ENCODE data around the gene LSMEM2. TPM values are rescaled to one million over a fixed set of nuclear protein-coding genes. Genes with fewer than 3 reads are reported as not detected.
"Not testable (repeated sequence)": the region's sequence is repeated elsewhere in the genome, so short reads cannot be mapped to it uniquely, and the experiment has no call there.

Gene LSMEM2
- polyA plus RNA-seq, 1 donor (not counting 4 experiments of a cell fraction or from before 2014, with no cell fraction given), result not detected

DNA sequence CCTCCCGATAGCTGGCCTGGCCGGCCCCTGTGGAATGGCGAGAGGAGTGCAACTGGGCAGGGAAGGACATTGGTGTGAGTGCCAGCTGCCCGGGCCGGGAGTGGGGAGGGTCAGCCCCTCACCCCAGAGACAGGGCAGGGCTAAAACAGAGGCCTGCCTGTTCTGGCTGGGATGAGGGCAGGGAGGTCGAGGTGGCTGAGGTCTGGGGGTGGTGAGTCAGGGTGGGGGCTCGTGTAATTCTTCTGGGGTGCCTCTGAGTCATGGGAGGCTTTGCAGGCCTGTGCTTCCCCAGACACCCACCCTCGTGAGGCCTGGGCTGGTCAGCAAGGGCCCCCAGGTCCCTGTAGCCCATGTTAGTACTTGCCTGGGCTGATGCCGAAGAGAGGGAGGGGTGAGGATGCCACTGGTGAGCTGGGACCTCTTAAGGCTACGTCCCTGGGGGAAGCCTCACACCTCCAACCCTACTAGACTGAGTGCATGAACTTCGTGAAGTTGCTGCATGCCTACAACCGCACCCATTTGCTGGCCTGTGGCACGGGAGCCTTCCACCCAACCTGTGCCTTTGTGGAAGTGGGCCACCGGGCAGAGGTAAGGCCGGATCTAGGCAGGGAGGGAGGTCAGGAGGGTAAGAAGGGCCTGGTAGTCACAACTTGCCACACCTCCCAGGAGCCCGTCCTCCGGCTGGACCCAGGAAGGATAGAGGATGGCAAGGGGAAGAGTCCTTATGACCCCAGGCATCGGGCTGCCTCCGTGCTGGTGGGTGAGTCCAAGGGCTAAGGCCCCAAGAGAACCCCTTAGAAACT, 8.3 kb upstream of the LSMEM2 start:
- Histone ChIP-seq H3K27me3 (ENCODE audit: control insufficient read depth, extremely low read depth, insufficient read depth, low read length) (peaks cover 26% of the 10 kb centered on the region), H3K9ac (ENCODE audit: control insufficient read depth, extremely low read depth, insufficient read depth, low read length) (no peak overlapping the region), H3K36me3 (ENCODE audit: control insufficient read depth in 2 of 2, extremely low read depth in 1 of 2, insufficient read depth in 2 of 2, low read length in 2 of 2) (no peaks in the 10 kb centered on the region), H3K4me1 (ENCODE audit: control insufficient read depth, extremely low read depth, insufficient read depth, low read length) (peaks cover 28% of the 10 kb centered on the region), H3K9me1 (ENCODE audit: control insufficient read depth, extremely low read depth, insufficient read depth, low read length) (no peaks in the 10 kb centered on the region), H3K79me2 (ENCODE audit: control insufficient read depth, insufficient read depth, low read length) (no peaks in the 10 kb centered on the region), H3K4me3 (ENCODE audit: control insufficient read depth in 2 of 3, extremely low read depth in 1 of 3, insufficient read depth in 2 of 3, low read depth in 1 of 3, low read length in 3 of 3) (no peak overlapping the region), H3K4me2 (ENCODE audit: control insufficient read depth, extremely low read depth, insufficient read depth, low read depth, low read length) (no peak overlapping the region), H3K9me3 (ENCODE audit: control insufficient read depth, low read depth, low read length) (no peaks in the 10 kb centered on the region), H2AFZ (ENCODE audit: control insufficient read depth, low read length) (no peak overlapping the region), H3K27ac (ENCODE audit: control insufficient read depth, insufficient read depth, low read length) (no peak overlapping the region), H4K20me1 (ENCODE audit: control insufficient read depth, extremely low read depth, insufficient read depth, low read length) (no peaks in the 10 kb centered on the region)
- no peak for DNase-seq (ENCODE audit: low read depth, low spot score)
- dilution Hi-C loops (cut with MboI; ENCODE audit: extremely low pct_ligation_motif_present, low sequenced_read_pairs), result no loop called here
- TF ChIP-seq EZH2 (IDR thresholded peaks at IDR 0.05; ENCODE audit: low read length), result no peak
- TF ChIP-seq, protein P1, sequence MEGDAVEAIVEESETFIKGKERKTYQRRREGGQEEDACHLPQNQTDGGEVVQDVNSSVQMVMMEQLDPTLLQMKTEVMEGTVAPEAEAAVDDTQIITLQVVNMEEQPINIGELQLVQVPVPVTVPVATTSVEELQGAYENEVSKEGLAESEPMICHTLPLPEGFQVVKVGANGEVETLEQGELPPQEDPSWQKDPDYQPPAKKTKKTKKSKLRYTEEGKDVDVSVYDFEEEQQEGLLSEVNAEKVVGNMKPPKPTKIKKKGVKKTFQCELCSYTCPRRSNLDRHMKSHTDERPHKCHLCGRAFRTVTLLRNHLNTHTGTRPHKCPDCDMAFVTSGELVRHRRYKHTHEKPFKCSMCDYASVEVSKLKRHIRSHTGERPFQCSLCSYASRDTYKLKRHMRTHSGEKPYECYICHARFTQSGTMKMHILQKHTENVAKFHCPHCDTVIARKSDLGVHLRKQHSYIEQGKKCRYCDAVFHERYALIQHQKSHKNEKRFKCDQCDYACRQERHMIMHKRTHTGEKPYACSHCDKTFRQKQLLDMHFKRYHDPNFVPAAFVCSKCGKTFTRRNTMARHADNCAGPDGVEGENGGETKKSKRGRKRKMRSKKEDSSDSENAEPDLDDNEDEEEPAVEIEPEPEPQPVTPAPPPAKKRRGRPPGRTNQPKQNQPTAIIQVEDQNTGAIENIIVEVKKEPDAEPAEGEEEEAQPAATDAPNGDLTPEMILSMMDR (optimal IDR thresholded peaks at IDR 0.05 in 1 of 3, IDR thresholded peaks at IDR 0.05 in 1 of 3, conservative IDR thresholded peaks at IDR 0.05 in 1 of 3; ENCODE audit: extremely low read depth in 1 of 3, insufficient read depth in 2 of 3, low read length in 3 of 3), result no peak
- FAIRE-seq, result no peak

DNA sequence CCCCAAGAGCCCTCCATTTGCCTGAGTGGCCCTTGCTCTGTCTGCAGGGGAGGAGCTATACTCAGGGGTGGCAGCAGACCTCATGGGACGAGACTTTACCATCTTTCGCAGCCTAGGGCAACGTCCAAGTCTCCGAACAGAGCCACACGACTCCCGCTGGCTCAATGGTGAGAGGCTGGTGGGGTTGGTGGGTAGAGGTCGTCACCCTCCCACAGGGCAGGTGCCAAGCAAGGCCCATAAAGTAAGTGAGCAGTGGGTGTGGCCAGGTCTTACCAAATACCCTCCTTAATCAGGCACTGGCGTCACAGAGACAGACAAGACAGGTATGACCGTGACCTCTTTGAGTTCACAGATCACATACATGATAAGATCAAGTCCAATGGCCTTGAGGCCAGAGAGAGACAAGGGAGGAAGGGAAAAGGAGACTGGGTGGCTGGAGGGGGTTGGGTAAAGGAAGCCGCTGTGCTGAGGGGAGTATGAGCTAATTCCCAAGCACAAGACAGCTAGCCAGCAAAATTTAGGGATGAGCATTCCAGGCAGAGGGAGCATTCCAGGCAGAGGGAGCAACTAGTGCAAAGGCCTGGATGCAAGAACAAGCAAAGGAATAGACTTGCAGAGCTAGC, 7.5 kb upstream of the LSMEM2 start:
- Histone ChIP-seq H3K79me2 (ENCODE audit: control insufficient read depth, insufficient read depth, low read length) (no peaks in the 10 kb centered on the region), H3K27me3 (ENCODE audit: control insufficient read depth, extremely low read depth, insufficient read depth, low read length) (peaks cover 34% of the 10 kb centered on the region), H4K20me1 (ENCODE audit: control insufficient read depth, extremely low read depth, insufficient read depth, low read length) (no peaks in the 10 kb centered on the region), H3K4me1 (ENCODE audit: control insufficient read depth, extremely low read depth, insufficient read depth, low read length) (peaks cover 28% of the 10 kb centered on the region), H3K9me1 (ENCODE audit: control insufficient read depth, extremely low read depth, insufficient read depth, low read length) (no peaks in the 10 kb centered on the region), H3K9ac (ENCODE audit: control insufficient read depth, extremely low read depth, insufficient read depth, low read length) (no peak overlapping the region), H3K4me3 (ENCODE audit: control insufficient read depth in 2 of 3, extremely low read depth in 1 of 3, insufficient read depth in 2 of 3, low read depth in 1 of 3, low read length in 3 of 3) (no peak overlapping the region), H3K27ac (ENCODE audit: control insufficient read depth, insufficient read depth, low read length) (no peak overlapping the region), H2AFZ (ENCODE audit: control insufficient read depth, low read length) (no peak overlapping the region), H3K9me3 (ENCODE audit: control insufficient read depth, low read depth, low read length) (no peaks in the 10 kb centered on the region), H3K4me2 (ENCODE audit: control insufficient read depth, extremely low read depth, insufficient read depth, low read depth, low read length) (no peak overlapping the region), H3K36me3 (ENCODE audit: control insufficient read depth in 2 of 2, extremely low read depth in 1 of 2, insufficient read depth in 2 of 2, low read length in 2 of 2) (no peaks in the 10 kb centered on the region)
- dilution Hi-C loops (cut with MboI; ENCODE audit: extremely low pct_ligation_motif_present, low sequenced_read_pairs), result no loop called here
- TF ChIP-seq, protein P1 (optimal IDR thresholded peaks at IDR 0.05 in 1 of 3, IDR thresholded peaks at IDR 0.05 in 1 of 3, conservative IDR thresholded peaks at IDR 0.05 in 1 of 3; ENCODE audit: extremely low read depth in 1 of 3, insufficient read depth in 2 of 3, low read length in 3 of 3), result no peak
- no peak for TF ChIP-seq EZH2 (IDR thresholded peaks at IDR 0.05; ENCODE audit: low read length)
- DNase-seq (ENCODE audit: low read depth, low spot score) (no peak), FAIRE-seq (no peak)

DNA sequence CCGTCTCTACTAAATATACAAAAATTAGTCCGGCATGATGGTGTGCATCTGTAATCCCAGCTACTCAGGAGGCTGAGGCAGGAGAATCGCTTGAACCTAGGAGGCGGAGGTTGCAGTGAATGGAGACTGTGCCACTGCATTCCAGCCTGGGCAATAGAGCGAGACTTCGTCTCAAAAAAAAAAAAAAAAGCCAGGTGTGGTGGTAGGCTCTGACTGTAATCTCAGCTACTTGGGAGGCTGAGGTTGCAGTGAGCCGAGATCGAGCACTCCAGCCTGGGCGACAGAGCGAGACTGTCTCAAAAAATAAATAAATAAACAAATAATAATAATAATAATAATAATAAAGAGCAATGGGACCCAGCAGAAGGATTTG, 6.4 kb upstream of the LSMEM2 start:
- H3K4me3 ChIP-seq (ENCODE audit: control insufficient read depth in 2 of 3, extremely low read depth in 1 of 3, insufficient read depth in 2 of 3, low read depth in 1 of 3, low read length in 3 of 3); H3K36me3 ChIP-seq (ENCODE audit: control insufficient read depth in 2 of 2, extremely low read depth in 1 of 2, insufficient read depth in 2 of 2, low read length in 2 of 2); dilution Hi-C loops (cut with MboI; ENCODE audit: extremely low pct_ligation_motif_present, low sequenced_read_pairs); DNase-seq (ENCODE audit: low read depth, low spot score); H4K20me1 ChIP-seq (ENCODE audit: control insufficient read depth, extremely low read depth, insufficient read depth, low read length); H3K9me1 ChIP-seq (ENCODE audit: control insufficient read depth, extremely low read depth, insufficient read depth, low read length); H3K9ac ChIP-seq (ENCODE audit: control insufficient read depth, extremely low read depth, insufficient read depth, low read length); H3K27ac ChIP-seq (ENCODE audit: control insufficient read depth, insufficient read depth, low read length); H3K79me2 ChIP-seq (ENCODE audit: control insufficient read depth, insufficient read depth, low read length); H2AFZ ChIP-seq (ENCODE audit: control insufficient read depth, low read length); FAIRE-seq; H3K9me3 ChIP-seq (ENCODE audit: control insufficient read depth, low read depth, low read length): not testable (repeated sequence)
- Histone ChIP-seq H3K27me3 (ENCODE audit: control insufficient read depth, extremely low read depth, insufficient read depth, low read length) (peaks cover 40% of the 10 kb centered on the region), H3K4me2 (ENCODE audit: control insufficient read depth, extremely low read depth, insufficient read depth, low read depth, low read length) (peak overlapping the region; percentile 87), H3K4me1 (ENCODE audit: control insufficient read depth, extremely low read depth, insufficient read depth, low read length) (peaks cover 28% of the 10 kb centered on the region)

Data from keratinocyte (primary cell).